DMS 273 (cell line): ENCODE data around the gene NFIA.
A peak's percentile ranks its signal among the peaks of the same experiment; 100 is the strongest.

ENCODE experiments used
- DNase-seq: peaks from one replicate; lab custom pipeline; 2025; ENCODE audit not compliant: unreplicated experiment; lab: John Stamatoyannopoulos, UW

Gene NFIA

DNA sequence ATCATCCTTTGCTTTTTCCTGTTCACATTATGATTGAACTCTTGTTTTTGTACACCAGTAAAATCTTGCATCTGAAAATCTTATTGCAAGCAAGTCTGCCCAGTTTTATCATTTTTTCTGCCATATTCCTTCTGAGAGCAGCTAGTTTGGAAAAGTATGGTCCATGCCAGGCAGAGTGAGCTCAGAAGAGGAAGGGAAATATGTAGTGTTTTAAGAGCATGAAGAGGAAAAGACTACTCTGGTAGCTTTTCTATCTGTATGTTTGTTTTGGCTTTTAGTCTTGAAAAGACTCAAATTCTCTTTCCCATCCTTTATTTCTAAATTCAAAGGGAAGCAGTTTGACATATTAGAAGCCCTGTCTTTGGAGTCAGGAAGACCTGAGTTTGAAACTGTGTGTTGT lies 125.8 kb downstream of the NFIA start:
- DNase-seq: no peak

DNA sequence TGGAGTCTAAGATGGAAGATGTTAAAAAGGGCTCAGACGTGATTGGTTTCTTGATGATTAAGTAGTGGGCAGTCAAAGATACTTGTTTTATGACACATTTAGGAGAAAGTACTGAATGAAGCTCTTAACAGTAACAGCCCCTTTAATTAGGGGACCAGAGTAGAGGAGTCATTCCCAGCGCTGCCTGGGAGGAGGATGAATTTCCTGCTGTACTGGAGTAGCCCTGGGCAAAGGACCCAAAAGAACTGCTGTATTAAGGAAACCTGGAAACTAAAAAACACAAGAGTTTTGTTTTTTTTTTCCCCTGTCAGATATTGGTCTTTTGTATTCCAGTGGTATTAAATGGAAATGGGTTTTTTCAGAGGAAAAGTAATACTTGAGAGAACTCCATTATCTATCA lies 126.5 kb downstream of the NFIA start:
- DNase-seq: no peak

- DNase-seq: no peak
Measured at GRCh38 chr1:61210435-61211154, 128.2 kb downstream of the NFIA start.

GRCh38 chr1:61213245-61214011 lies 131.1 kb downstream of the NFIA start:
- no peak for DNase-seq

DNA sequence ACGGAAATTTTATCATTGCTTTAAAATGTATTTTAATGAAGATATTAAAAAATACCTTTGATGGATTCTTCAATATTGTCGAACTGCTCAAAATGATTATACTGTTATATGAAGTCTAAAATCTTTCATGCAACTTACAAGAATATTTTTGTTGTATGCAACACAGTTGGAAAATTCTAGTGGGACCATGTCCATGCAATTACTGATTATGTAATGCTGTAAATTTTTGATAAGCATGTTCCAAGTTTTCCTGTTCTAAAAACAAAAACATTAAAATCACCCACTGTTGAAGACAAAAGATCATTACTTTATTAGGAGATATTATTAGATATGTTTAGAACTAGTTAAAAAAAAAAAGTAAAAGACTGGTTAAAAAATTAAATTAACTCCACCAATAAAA lies 132.8 kb downstream of the NFIA start:
- DNase-seq: no peak

GRCh38 chr1:61215676-61216289 lies 133.4 kb downstream of the NFIA start:
- DNase-seq: no peak

DNA sequence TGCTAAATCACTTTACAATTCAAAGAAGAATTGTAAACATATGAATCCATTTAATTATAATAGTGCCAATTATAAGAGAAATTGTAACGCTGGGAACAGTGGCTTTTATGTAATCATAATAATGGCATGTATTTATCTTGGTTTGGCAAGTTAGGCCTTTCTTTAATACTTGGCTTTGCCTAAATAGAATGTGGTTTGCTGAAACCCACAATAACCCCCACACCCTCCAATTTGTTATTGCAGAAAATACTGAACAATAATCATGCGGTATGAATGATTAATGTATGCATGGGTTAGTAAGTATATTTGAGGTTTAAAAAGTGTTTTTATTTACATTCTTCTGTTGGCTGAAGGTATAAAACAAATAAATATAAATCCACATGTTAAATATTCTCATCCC lies 138.2 kb downstream of the NFIA start:
- no peak for DNase-seq

GRCh38 chr1:61221642-61222041 lies 139.3 kb downstream of the NFIA start:
- DNase-seq: peak; percentile 42

- DNase-seq: peak; percentile 49
Measured at GRCh38 chr1:61222240-61222639, 139.9 kb downstream of the NFIA start.

- no peak for DNase-seq
Measured at GRCh38 chr1:61223140-61223539, 140.8 kb downstream of the NFIA start.

GRCh38 chr1:61224609-61225008 lies 142.2 kb downstream of the NFIA start:
- peak; percentile 77 for DNase-seq

DNA sequence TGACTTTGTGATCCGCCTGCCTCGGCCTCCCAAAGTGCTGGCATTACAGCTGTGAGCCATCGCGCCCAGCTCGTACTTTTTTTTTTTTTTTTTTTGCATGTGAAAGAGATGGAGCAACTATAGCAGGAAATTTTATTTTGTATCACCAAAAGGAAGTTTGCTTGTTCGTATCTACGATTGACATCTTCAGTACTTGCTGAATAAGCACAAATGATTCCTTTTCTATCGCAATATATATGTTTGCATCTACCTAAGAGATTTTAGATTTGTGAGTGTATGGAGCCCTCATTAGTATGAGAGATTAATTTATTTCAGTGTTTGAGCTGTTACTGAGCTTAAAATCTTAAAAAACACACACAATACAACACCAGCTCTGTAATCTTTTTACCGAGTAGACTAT lies 143.1 kb downstream of the NFIA start:
- DNase-seq: no peak

- peak; percentile 98 for DNase-seq
Measured at GRCh38 chr1:61226791-61227567, 144.6 kb downstream of the NFIA start.

DNA sequence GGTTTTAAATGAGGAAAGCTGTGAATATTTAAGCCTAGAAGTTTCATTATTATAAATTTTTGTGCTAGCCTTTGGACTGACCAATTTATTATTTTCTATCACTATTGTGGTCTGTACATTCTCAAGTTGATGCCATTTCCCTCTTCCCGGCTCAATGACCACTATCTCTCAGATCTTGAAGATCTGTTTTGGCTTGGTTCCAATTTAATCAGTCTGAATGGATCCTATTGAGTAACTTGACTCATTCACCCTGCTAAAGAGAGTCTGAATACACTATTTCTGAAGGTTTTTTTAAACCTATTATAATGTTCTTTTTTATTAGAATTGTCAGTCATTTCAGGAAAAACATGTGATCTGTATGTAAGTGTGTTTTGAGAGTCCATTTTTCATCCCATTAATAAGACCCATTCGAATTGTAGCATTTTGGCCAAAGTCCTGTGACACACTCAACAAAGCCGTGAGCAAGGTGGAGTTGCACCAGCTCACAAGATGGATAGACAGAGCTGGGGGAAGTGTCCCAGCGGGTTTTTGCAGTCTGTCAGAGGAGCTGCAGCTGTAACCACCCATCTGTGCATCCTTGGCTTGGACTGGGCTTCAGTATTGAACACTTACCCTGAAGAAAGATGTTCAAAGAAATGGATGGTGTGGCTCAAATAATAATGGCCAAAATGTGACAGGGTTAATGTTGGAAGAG lies 145.6 kb downstream of the NFIA start:
- DNase-seq: peak; percentile 91

DNA sequence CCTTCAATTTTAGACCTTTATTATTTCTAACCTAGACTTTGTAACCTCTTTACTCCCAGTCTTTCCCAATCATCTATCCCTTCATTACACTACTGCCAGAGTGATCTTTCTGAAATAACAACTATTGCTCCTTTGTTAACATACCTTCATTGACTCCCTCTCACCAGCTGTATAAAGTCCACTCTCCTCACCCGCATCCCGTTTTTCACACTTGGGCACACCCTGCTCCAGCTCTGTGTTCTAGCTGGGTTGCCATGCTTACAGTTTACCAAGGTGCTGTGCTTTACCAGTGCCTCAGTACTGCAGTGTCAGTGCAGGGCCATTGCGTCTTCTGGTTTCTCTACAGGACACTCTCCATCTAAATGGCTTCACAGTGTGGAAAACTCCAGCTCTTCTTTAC lies 148.2 kb downstream of the NFIA start:
- no peak for DNase-seq

DNA sequence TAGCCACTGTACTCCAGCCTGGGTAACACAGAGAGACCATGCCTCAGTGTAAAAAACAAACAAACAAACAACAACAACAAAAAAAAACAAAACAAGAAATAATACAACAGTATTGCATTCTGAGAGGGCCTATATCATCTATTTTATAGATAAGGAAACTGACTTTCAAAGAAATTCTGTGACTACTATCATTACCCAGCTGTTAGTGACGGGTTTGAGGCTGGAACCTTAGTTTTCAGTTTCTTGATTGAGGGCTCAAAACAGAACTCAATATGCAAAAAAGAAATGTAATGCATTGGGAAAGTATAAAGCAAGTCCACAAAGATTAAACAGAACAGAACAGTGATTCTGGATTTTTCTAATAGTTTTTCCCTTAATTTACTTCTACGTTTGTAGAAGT lies 149.4 kb downstream of the NFIA start:
- no peak for DNase-seq

- DNase-seq: no peak
Measured at GRCh38 chr1:61233121-61233660, 150.8 kb downstream of the NFIA start.

DNA sequence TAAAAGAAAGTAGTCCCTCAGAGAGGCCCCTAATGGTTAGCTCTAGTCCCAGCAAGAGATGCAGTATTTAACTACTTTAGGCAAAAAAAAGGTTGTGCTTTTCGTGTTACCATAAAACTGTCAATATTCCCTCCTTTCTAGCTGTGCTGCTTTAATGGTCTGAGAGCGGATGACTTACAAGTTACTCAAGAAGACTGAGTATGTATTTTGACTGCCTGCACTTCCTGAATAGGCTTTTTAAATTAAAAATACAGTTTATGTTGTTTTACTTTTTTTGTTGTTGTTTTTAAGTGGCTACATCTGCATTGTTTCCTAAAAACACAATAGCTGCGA lies 152.2 kb downstream of the NFIA start:
- DNase-seq: no peak

GRCh38 chr1:61237147-61237546 lies 154.8 kb downstream of the NFIA start:
- no peak for DNase-seq

DNA sequence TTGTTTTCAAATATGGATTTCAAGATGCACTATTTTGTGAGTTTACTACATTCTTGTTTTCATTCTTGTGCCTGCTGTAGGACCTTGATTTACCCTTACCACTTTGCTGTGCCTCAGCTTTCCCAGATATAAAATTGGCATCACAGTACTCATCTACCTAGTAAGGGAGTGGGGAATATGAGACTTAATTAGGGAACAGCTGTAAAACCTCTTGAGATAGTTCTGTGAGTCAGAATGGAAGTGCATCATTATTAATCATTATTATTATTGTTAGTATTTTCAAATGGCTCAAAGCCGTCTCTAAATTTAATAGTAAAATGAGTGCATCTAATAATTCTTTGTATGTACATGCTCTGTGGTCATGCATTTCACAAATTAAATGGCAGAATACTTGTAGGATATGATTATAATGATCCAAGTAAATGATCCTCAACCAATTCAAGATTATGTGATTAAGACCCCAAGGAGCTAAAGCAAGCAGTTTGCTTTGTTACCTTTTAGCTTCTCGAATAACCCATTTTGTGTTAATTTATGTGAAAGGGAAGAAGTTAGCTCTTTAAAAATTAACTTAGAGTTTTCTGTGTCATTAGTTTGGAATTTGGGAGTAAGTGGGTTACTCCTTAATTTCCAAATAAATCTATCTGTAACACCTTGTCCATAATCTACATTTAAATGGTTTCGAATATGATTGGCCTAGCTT lies 155.4 kb downstream of the NFIA start:
- no peak for DNase-seq
